Bone marrow (tissue), 2 donors: ENCODE measurements around the gene NFKBIE.

Source experiments
- DNase-seq, 2 donors: peaks; one replicate each; lab custom pipeline; 2025; lab: John Stamatoyannopoulos, UW

Gene NFKBIE

GRCh38 chr6:44226368-44227147 lies 38.8 kb downstream of the NFKBIE start:
- DNase-seq = no peak

- no peak for DNase-seq
Measured at GRCh38 chr6:44225579-44226325, 39.6 kb downstream of the NFKBIE start.

- no peak for DNase-seq
Measured at GRCh38 chr6:44224965-44225305, 40.4 kb downstream of the NFKBIE start.

GRCh38 chr6:44224029-44224964 lies 41.1 kb downstream of the NFKBIE start:
- DNase-seq = no peak

- DNase-seq = peak; percentile 41 to 54
Measured at GRCh38 chr6:44223319-44224028, 41.9 kb downstream of the NFKBIE start, which contains the start of gene SLC29A1. SLC29A1 (plus strand) TSS chr6:44223595; CDS start chr6:44227314, 3,719 bp downstream.

GRCh38 chr6:44222486-44223318 lies 42.6 kb downstream of the NFKBIE start:
- no peak for DNase-seq

- no peak for DNase-seq
Measured at GRCh38 chr6:44221961-44222335, 43.4 kb downstream of the NFKBIE start.

GRCh38 chr6:44221291-44221960 lies 43.9 kb downstream of the NFKBIE start:
- DNase-seq = peak; percentile 43 to 63

GRCh38 chr6:44220913-44221290 lies 44.4 kb downstream of the NFKBIE start:
- DNase-seq = no peak

- no peak for DNase-seq
Measured at GRCh38 chr6:44219815-44220784, 45.3 kb downstream of the NFKBIE start.

GRCh38 chr6:44219053-44219814 lies 46.1 kb downstream of the NFKBIE start:
- DNase-seq = no peak

GRCh38 chr6:44217332-44218143 lies 47.8 kb downstream of the NFKBIE start:
- DNase-seq = no peak

- DNase-seq = no peak
Measured at GRCh38 chr6:44216677-44217331, 48.5 kb downstream of the NFKBIE start, which contains the start of gene MYMX. MYMX (plus strand) TSS chr6:44216926; CDS start chr6:44217472, 546 bp downstream.

- DNase-seq = no peak
Measured at GRCh38 chr6:44214307-44214706, 51.0 kb downstream of the NFKBIE start.

- DNase-seq = no peak
Measured at GRCh38 chr6:44211284-44211683, 54.1 kb downstream of the NFKBIE start.
